Right hindlimb (tissue), 1 donor: ENCODE results near the gene CCDC9B.

Experiments
- DNase-seq: peaks from one replicate; pipeline ENCODE4 v3.0.0-alpha.2; 2018

Gene CCDC9B

GRCh38 chr15:40286061-40286532 lies 54.6 kb downstream of the CCDC9B start:
- no peak for DNase-seq

- no peak for DNase-seq
These were observed 55.2 kb downstream of the CCDC9B start for GRCh38 chr15:40285554-40286011.

- DNase-seq, result no peak
These were observed 55.6 kb downstream of the CCDC9B start for GRCh38 chr15:40285151-40285550.

- no peak for DNase-seq
These were observed 57.0 kb downstream of the CCDC9B start for GRCh38 chr15:40283615-40284300.

GRCh38 chr15:40282869-40283614 lies 57.7 kb downstream of the CCDC9B start, which contains the start of gene ANKRD63:
Gene ANKRD63, minus strand, starts transcription at chr15:40283064. Its CDS starts 478 bp downstream, at chr15:40282586.
- no peak for DNase-seq

GRCh38 chr15:40282147-40282868 lies 58.4 kb downstream of the CCDC9B start:
- DNase-seq, result no peak

GRCh38 chr15:40281801-40282146 lies 59.0 kb downstream of the CCDC9B start:
- DNase-seq, result no peak
